H1 (cell line): ENCODE results near the gene SLC35B1. TPM values are rescaled to one million over a fixed set of nuclear protein-coding genes. Genes with fewer than 3 reads are reported as not detected.

Experiments
- ASH2L ChIP-seq: fragments of 200-600, 300-600 bp; sonication (generic); IDR thresholded peaks from one replicate; pipeline ENCODE4 v1.7.1; 2017; ENCODE audit warnings: low read length
- EGR1 ChIP-seq: IDR thresholded peaks from 2 replicates; pipeline ENCODE4 v1.6.1; 2011; ENCODE audit warnings: low read depth, low read length, borderline replicate concordance
- SUZ12 ChIP-seq: fragments of 200-600 bp; sonication (generic); IDR thresholded peaks from 2 replicates; pipeline ENCODE4 v1.6.1; 2012; ENCODE audit warnings: mild to moderate bottlenecking, inconsistent platforms, low read length, moderate library complexity, mixed read lengths
- TAF1 ChIP-seq: IDR thresholded peaks from 2 replicates; pipeline ENCODE4 v1.6.1; 2011; ENCODE audit warnings: mild to moderate bottlenecking, low read depth, low read length
- polyA plus RNA-seq, 7 experiments: library from polyadenylated mRNA; depleted of rRNA in 3 of 7; stranded (reverse) in 5 of 7; unstranded in 2 of 7; fragments of >200 nt in 5 of 7; fragments of 200-250 nt in 2 of 7; gene quantifications; 1 replicate in 5 of 7; 2 replicates in 1 of 7; 4 replicates in 1 of 7; pipeline versions ENCODE4 v1.2.1 to v1.2.3, GENCODE V29; 2011 to 2013; ENCODE audit warnings: missing spikeins in 2 of 7, mixed read lengths in 2 of 7
- total RNA-seq: library from RNA; stranded (reverse); fragmentation: NEBNext Ultra II Directional; extraction: Animal tissue kit (Norgen Biotek cat#: 25700); gene quantifications from 2 replicates; pipeline ENCODE4 v1.2.1, GENCODE V29; 2021
- TF ChIP-seq, protein P1 (sequence below): fragments of 300-600 bp; sonication (generic); IDR thresholded peaks from 2 replicates; pipeline ENCODE4 v1.7.1; 2012; ENCODE audit warnings: low read length, moderate library complexity, mild to moderate bottlenecking, inconsistent platforms; ENCODE audit not compliant: insufficient replicate concordance

The SLC35B1 gene
- total and polyA plus RNA-seq, 2 of the 8 experiments (the other 6 are each of a cell fraction or from before 2014, with no cell fraction given), result 56.5 to 87.7 TPM

DNA sequence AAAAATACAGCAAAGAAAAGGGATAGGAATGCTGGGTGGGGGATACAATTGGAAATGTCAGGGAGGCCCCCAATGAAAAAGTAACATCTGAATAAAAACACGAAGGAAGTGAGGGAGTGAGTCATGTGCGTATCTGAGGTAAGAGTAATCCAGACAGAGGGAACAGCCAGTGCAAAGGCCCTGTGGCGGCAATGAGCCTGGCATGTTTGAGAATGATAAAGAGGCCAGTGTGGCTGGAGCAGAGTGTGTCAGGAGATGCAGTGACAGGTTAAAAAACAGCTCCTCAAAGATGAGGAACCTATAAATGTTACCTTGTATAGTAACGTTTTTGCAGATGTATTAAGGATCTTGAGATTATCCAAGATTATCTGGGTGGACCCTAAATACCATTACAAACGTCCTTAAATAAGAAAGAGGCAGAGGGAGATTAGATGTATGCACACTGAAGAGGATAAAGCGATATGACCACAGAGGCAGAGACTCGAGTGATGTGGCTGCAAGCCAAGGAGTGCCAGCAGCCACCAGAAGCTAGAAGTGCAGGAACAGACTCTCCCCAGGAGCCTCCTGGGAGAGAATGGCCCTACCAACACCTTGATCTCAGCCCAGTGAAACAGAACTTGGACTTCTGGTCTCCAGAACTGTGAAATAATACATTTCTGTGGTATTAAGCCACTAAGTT is 17.8 kb upstream of the SLC35B1 start (continued):
- TF ChIP-seq, protein P1, sequence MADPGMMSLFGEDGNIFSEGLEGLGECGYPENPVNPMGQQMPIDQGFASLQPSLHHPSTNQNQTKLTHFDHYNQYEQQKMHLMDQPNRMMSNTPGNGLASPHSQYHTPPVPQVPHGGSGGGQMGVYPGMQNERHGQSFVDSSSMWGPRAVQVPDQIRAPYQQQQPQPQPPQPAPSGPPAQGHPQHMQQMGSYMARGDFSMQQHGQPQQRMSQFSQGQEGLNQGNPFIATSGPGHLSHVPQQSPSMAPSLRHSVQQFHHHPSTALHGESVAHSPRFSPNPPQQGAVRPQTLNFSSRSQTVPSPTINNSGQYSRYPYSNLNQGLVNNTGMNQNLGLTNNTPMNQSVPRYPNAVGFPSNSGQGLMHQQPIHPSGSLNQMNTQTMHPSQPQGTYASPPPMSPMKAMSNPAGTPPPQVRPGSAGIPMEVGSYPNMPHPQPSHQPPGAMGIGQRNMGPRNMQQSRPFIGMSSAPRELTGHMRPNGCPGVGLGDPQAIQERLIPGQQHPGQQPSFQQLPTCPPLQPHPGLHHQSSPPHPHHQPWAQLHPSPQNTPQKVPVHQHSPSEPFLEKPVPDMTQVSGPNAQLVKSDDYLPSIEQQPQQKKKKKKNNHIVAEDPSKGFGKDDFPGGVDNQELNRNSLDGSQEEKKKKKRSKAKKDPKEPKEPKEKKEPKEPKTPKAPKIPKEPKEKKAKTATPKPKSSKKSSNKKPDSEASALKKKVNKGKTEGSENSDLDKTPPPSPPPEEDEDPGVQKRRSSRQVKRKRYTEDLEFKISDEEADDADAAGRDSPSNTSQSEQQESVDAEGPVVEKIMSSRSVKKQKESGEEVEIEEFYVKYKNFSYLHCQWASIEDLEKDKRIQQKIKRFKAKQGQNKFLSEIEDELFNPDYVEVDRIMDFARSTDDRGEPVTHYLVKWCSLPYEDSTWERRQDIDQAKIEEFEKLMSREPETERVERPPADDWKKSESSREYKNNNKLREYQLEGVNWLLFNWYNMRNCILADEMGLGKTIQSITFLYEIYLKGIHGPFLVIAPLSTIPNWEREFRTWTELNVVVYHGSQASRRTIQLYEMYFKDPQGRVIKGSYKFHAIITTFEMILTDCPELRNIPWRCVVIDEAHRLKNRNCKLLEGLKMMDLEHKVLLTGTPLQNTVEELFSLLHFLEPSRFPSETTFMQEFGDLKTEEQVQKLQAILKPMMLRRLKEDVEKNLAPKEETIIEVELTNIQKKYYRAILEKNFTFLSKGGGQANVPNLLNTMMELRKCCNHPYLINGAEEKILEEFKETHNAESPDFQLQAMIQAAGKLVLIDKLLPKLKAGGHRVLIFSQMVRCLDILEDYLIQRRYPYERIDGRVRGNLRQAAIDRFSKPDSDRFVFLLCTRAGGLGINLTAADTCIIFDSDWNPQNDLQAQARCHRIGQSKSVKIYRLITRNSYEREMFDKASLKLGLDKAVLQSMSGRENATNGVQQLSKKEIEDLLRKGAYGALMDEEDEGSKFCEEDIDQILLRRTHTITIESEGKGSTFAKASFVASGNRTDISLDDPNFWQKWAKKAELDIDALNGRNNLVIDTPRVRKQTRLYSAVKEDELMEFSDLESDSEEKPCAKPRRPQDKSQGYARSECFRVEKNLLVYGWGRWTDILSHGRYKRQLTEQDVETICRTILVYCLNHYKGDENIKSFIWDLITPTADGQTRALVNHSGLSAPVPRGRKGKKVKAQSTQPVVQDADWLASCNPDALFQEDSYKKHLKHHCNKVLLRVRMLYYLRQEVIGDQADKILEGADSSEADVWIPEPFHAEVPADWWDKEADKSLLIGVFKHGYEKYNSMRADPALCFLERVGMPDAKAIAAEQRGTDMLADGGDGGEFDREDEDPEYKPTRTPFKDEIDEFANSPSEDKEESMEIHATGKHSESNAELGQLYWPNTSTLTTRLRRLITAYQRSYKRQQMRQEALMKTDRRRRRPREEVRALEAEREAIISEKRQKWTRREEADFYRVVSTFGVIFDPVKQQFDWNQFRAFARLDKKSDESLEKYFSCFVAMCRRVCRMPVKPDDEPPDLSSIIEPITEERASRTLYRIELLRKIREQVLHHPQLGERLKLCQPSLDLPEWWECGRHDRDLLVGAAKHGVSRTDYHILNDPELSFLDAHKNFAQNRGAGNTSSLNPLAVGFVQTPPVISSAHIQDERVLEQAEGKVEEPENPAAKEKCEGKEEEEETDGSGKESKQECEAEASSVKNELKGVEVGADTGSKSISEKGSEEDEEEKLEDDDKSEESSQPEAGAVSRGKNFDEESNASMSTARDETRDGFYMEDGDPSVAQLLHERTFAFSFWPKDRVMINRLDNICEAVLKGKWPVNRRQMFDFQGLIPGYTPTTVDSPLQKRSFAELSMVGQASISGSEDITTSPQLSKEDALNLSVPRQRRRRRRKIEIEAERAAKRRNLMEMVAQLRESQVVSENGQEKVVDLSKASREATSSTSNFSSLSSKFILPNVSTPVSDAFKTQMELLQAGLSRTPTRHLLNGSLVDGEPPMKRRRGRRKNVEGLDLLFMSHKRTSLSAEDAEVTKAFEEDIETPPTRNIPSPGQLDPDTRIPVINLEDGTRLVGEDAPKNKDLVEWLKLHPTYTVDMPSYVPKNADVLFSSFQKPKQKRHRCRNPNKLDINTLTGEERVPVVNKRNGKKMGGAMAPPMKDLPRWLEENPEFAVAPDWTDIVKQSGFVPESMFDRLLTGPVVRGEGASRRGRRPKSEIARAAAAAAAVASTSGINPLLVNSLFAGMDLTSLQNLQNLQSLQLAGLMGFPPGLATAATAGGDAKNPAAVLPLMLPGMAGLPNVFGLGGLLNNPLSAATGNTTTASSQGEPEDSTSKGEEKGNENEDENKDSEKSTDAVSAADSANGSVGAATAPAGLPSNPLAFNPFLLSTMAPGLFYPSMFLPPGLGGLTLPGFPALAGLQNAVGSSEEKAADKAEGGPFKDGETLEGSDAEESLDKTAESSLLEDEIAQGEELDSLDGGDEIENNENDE, result no peak
- TF ChIP-seq ASH2L (no peak), SUZ12 (no peak), EGR1 (no peak), TAF1 (no peak)
- TF ChIP-seq, all 59 proteins: peak for 0
